ENCODE measurements around the gene MAML3. TPM values are rescaled to one million over a fixed set of nuclear protein-coding genes. Genes with fewer than 3 reads are reported as not detected.

Gene MAML3
- total and polyA plus RNA-seq, 2 of the 13 experiments (the other 11 are each of a cell fraction or from before 2014, with no cell fraction given), result 0.05 to 0.13 TPM

DNA sequence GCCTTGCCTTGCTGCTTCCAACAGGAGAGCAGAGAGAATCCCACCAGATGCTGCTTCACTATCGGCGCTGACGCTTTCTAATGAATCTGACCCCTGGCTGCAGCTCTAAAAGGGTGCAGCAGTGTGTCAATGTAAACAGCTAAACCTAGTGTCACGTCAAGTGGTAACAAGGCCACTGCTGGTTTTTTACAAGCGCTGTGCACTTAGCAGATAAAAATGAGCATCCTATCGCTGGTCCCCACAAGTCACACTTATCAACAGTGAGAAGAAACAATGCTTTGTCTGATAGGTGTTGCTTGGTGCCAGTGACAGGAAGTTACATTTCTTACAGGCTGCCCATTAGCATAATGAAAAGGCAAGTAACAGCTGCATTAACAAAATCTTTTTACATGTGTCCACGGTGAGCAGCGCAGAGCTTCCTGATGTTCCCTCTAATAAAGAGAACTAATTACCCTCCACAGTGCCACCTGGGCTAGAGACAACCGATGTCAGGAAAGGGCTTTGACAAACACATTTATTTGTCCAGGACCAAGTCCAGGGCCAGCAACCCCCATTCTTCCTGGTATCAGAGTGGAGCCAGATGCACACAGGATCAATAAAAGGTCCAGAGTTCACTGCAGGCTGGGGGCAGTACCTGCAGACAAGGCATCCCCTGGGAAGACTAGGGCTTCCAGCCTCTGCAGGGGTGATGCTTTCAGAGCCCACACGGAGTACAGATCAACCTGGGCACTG is 312.4 kb downstream of the MAML3 start (continued):
- no peak for TF ChIP-seq MATR3 (CRISPR knock-in tag; IDR thresholded peaks at IDR 0.05)
- peak; percentile 60; the same call in 1 of the 2 replicates for TF ChIP-seq JUND (CRISPR knock-in tag; IDR thresholded peaks at IDR 0.05)
- no peak for TF ChIP-seq ZNF253 (CRISPR knock-in tag; IDR thresholded peaks at IDR 0.05; ENCODE audit: borderline replicate concordance)
- peak; percentile 50; the same call in 1 of the 2 replicates for TF ChIP-seq ATF7-NPFF (CRISPR knock-in tag; IDR thresholded peaks at IDR 0.05; ENCODE audit: low read depth)
- TF ChIP-seq ZNF788 (CRISPR knock-in tag; IDR thresholded peaks at IDR 0.05; ENCODE audit: borderline replicate concordance), result peak; percentile 90; the same call in 1 of the 2 replicates
- TF ChIP-seq ZNF879 (CRISPR knock-in tag; IDR thresholded peaks at IDR 0.05), result no peak
- TF ChIP-seq ZNF567 (CRISPR knock-in tag; IDR thresholded peaks at IDR 0.05; ENCODE audit: borderline replicate concordance), result no peak
- TF ChIP-seq, protein P1, sequence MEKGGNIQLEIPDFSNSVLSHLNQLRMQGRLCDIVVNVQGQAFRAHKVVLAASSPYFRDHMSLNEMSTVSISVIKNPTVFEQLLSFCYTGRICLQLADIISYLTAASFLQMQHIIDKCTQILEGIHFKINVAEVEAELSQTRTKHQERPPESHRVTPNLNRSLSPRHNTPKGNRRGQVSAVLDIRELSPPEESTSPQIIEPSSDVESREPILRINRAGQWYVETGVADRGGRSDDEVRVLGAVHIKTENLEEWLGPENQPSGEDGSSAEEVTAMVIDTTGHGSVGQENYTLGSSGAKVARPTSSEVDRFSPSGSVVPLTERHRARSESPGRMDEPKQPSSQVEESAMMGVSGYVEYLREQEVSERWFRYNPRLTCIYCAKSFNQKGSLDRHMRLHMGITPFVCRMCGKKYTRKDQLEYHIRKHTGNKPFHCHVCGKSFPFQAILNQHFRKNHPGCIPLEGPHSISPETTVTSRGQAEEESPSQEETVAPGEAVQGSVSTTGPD (CRISPR knock-in tag; IDR thresholded peaks at IDR 0.05), result peak; percentile 77; the same call in 1 of the 2 replicates
- TF ChIP-seq, protein P2, sequence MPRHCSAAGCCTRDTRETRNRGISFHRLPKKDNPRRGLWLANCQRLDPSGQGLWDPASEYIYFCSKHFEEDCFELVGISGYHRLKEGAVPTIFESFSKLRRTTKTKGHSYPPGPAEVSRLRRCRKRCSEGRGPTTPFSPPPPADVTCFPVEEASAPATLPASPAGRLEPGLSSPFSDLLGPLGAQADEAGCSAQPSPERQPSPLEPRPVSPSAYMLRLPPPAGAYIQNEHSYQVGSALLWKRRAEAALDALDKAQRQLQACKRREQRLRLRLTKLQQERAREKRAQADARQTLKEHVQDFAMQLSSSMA (CRISPR knock-in tag; IDR thresholded peaks at IDR 0.05), result no peak
- TF ChIP-seq SKIL (CRISPR knock-in tag; IDR thresholded peaks at IDR 0.05; ENCODE audit: borderline replicate concordance), result peak; percentile 87
- TF ChIP-seq HNRNPH1 (optimal IDR thresholded peaks at IDR 0.05; ENCODE audit: low read depth, low read length), result no peak
- TF ChIP-seq DNMT1 (CRISPR knock-in tag; IDR thresholded peaks at IDR 0.05), result no peak
- TF ChIP-seq ZNF883 (CRISPR knock-in tag; IDR thresholded peaks at IDR 0.05; ENCODE audit: not compliant biosample characterization), result no peak
- no peak for TF ChIP-seq FOXO4 (CRISPR knock-in tag; conservative IDR thresholded peaks at IDR 0.05)
- TF ChIP-seq USF2 (IDR thresholded peaks at IDR 0.05; ENCODE audit: low read depth, low read length), result no peak
- TF ChIP-seq USF2 (CRISPR knock-in tag; IDR thresholded peaks at IDR 0.05; ENCODE audit: borderline replicate concordance), result no peak
- no peak for TF ChIP-seq HCFC1 (IDR thresholded peaks at IDR 0.05; ENCODE audit: low read depth, low read length)
- no peak for TF ChIP-seq ZKSCAN1 (IDR thresholded peaks at IDR 0.05; ENCODE audit: low read length)
- TF ChIP-seq ELF1 (CRISPR knock-in tag; IDR thresholded peaks at IDR 0.05), result peak; percentile 84
- TF ChIP-seq ZFYVE20 (CRISPR knock-in tag; IDR thresholded peaks at IDR 0.05; ENCODE audit: borderline replicate concordance, low read depth), result no peak
- TF ChIP-seq PRMT3 (CRISPR knock-in tag; IDR thresholded peaks at IDR 0.05; ENCODE audit: borderline replicate concordance, low read depth), result 0 out of 2 replicates have a peak, but pooled peaks have one; percentile 46
- peak; percentile 99 for TF ChIP-seq DPF2 (CRISPR knock-in tag; IDR thresholded peaks at IDR 0.05; ENCODE audit: borderline replicate concordance, low read depth)

Measured in HepG2 (cell line).